Measurements from ENCODE around the gene NUP214.
A peak's percentile ranks its signal among the peaks of the same experiment; 100 is the strongest.

The NUP214 gene

DNA sequence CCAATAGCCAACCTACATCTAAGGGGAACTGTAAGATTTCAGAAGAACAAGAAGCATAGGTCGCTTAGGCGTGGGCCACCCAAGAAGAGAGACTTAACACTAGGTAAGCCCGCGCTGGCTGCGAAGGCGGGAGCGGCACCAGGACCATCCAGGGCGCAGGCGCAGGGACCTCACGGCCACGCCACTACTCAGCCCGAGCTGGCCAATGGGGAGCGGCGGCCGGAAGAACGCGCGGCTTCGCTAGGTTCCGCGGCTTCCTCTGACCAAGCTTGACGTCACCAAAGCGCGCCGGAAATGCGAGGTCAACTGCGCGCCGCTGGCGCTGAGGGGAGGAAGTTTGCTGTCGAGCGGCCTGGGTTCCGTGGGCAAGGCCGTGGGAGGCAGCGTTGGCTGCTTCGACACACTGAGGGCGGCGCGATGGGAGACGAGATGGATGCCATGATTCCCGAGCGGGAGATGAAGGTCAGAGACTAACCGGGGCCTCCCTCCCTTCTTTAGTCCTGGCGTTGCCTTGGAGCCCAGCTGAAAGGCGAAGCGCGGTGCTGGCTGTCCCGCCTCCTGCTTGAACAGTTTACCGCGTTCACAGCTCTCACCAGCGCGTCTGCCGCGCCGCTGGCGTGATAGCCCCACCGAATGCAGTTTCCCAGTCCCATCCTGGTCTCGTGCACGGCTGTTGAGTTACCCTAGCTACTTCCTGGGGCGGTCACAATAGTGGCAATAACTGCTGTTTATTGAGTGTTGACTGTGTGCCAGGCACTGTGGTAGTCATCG, at the start of gene NUP214:
Gene NUP214, plus strand, starts transcription at position 299 of the 771 bp plus-strand sequence. Its CDS starts 119 bp downstream, at position 418.
- peak; percentile 95 for DNase-seq (ENCODE audit: low read depth)

DNA sequence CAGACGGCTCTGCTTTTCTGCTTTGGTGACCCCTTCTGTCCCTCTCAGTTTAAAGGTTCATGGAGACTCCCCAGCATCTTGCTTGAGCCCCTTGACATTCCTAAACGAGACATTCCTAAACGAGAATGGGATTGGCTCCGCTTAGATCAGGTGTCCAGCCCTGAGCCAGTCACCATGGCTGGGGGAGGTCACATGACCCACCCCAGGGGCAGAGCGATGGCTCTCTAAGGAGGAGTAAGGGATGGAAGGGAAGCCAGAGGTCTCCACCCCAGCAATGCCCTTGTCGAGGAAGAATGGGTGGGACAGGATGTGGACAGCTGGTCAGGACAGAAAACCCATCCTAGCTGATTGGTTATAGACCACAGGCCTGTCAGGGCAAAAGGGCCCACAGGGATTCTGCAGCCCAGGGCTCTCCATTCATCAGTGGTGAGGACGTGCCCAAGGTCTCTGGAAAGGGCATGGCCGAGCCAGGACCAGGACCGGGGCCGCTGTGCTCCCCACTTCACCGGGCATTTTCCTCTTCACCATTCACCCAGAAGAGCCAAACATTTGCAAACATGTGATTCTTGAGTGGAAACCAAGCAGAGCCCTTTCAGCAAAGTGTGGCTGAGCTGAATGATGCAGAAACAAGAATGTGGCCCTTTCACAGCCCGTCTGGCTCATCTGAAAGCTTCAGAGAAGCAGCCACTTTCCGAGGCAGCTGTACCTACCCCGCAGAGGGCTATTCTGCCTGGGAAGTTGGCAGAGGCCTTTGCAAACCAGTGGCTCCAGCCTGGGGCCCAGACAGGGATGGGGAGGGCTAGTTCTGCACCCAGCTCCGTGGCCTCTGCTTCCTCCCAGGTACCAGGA, 48.8 kb upstream of the NUP214 start:
- DNase-seq (ENCODE audit: low read depth), result no peak

DNA sequence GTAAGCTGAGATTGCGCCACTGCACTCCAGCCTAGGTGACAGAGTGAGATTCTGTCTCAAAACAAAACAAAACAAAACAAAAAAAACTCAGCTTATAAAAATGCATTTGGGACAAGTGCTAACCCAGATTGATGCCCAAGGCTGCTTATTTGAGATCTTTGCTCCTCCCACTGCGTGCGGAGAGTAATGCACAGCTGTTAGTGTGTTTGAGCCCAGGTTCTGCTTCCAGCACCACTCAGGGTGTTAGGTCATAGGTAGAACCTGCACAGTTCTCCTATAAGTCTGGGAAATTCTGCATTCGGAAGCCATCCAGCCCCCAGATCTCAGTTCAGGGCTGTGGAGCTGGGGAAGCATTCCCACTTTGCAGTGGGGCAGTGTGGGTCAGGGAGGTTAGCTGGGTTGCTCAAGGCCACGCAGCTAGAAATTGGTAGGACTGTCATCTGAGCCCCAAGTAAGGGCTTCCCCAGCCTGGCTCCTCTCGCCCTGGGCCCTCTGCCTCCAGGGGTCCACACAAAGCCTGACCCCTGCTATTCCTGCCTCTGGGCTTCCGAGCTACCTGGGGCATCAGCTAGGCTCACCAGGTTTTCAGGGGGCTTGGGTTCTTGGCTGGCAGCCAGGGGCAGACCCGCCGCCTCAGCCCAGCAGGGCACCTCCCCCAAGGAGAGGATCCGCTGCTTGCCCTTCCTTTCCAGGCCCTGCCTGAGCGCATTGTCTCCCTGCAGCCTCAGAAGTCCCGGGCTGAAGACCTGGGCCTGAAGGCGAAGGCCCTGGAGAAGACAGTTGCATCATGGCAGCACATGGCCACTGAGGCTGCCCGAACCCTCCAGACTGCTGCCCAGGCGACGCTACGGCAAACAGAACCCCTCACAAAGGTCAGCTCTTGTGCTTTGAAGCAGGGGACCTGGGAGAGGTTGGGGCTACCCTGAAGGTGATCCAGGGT, 46.7 kb upstream of the NUP214 start:
- DNase-seq (ENCODE audit: low read depth), result no peak

DNA sequence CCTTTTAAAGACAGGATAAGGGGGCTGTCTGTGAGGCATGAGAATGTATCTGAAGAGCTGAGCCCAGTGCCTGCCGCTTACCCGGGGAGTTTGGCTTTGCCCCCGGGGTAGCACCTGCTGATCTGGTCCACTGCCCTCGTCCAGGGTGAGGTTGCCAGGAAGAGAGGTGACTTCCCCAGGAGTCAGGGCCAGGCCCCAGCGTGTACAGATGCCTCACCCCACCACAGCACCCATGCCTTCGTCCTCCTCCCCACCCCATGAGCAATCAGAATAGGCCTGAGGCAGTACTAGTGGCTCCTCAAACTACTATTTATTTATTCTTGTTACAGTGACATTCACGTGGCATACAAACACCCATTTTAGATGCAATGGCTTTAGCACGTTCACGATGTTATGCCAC, 44.8 kb upstream of the NUP214 start:
- DNase-seq (ENCODE audit: low read depth), result no peak

DNA sequence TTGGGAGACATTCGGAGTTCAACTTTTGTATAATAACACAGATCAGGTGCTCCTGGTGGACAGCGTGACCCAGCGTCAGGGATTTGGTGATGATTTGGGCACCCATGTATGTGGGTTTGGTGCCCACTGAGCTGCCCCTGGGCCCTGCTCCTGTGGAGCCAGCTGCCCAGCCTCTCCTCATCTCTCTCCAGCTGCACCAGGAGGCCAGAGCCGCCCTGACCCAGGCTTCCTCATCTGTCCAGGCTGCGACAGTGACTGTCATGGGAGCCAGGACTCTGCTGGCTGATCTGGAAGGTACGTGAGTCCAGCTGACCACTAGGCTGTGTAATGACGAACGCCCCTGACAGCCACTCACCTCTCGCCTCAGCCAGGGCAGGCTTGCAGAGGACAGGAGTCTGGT, 43.5 kb upstream of the NUP214 start:
- no peak for DNase-seq (ENCODE audit: low read depth)

DNA sequence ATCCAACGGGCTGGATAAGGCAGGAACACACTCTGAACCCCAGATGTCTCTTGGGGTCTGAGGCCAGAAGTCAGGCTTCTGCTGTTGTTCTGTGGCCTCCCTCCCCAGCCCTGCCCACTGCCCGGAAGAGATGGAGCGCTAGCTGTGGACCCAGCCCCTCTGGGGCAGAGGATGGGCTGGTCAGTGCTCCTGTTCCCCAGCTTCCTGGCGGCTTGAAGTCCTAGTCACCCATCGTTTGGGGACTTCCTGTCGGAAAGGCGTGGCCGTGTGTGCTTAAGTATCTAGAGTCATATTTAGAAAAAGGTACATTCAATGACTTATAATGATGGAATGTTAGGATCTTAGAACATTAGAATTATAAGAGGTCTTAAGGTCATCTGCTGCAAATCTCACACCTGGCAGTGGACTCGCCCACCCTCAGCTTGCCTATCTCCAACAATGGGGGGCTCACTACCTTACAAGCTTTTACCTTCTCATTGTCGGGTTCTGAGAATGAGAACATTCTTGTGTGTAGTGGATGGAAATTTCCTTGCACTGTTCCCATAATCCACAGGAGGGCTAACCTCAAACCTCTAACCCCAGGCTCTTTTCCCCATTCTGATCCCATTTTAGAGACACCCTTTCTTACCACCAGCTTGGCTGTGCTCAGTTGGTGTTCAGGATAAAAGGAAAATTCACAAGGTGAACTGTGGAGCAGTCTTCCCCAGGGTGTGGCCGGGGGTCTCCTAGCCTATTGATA, 42.4 kb upstream of the NUP214 start:
- DNase-seq (ENCODE audit: low read depth), result no peak

DNA sequence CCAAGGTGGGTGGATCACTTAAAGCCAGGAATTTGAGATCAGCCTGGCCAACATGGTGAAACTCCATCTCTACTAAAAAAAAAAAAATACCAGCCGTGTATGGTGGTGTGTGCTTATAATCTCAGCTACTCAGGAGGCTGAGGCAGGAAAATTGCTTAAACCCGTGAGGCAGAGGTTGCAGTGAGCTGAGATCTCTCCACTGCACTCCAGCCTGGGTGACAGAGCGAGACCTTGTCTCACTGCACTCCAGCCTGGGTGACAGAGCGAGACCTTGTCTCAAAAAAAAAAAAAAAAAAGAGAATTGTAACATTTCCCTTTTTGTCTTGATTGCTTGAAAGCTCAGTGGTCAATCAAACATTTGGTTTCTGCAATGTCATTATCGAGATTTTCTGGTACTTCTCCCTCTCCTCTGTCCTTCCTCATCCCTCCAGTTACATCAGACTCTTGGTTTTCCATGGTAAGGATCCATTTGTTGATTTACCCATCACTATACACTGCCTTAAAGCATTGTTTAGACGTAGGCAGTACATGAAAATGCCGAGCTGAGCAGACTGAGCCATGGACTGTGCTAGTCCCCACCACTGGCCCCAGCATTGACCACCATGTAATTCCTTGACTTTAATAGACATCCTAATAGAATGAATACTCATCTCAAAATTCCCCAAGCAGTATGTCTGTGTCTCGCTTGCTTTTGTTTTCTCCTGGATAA, 40.6 kb upstream of the NUP214 start:
- no peak for DNase-seq (ENCODE audit: low read depth)

DNA sequence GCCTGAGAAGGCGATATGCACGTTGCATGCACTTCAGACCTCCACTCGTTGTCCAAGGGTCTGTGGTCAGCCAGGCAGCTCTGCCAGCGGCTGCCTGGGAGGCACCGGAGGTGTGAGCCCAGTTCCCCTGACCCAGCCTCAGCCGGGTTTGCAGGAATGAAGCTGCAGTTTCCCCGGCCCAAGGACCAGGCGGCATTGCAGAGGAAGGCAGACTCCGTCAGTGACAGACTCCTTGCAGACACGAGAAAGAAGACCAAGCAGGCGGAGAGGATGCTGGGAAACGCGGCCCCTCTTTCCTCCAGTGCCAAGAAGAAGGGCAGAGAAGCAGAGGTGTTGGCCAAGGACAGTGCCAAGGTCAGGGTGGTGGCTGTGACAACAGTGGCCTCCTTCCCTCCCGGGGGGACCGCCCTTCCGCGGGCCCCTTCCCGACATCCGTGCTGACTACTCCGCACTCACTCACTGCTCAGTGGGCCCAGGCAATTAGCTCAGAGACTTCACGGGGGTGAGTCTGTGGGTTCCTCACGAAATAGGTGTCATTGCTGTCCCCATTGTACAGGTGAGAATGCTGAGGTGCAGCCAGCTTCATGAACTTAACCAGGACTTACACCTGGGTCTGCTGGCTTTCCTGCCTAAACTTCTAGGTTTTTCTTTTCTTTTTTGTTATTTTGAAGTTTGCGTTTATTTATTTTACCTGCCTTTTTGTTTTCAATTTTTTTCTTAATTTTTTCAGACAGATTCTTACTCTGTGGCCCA, 39.8 kb upstream of the NUP214 start:
- DNase-seq (ENCODE audit: low read depth), result no peak

DNA sequence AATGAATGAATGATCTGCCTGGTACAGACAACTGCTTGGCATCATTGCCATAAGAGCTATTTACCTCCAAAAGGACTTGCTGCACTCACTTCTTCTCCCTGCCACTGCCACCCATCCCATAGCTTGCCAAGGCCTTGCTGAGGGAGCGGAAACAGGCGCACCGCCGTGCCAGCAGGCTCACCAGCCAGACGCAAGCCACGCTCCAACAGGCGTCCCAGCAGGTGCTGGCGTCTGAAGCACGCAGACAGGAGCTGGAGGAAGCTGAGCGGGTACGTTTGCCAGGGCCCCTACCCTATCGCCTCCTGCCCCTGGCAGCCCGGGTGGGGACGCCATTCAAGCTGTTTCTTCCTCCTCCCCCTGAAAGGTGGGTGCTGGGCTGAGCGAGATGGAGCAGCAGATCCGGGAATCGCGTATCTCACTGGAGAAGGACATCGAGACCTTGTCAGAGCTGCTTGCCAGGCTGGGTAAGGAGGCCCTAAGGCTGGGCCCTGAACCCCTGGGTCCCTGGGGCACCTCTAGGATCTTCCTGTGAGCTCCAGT, 38.0 kb upstream of the NUP214 start:
- no peak for DNase-seq (ENCODE audit: low read depth)

DNA sequence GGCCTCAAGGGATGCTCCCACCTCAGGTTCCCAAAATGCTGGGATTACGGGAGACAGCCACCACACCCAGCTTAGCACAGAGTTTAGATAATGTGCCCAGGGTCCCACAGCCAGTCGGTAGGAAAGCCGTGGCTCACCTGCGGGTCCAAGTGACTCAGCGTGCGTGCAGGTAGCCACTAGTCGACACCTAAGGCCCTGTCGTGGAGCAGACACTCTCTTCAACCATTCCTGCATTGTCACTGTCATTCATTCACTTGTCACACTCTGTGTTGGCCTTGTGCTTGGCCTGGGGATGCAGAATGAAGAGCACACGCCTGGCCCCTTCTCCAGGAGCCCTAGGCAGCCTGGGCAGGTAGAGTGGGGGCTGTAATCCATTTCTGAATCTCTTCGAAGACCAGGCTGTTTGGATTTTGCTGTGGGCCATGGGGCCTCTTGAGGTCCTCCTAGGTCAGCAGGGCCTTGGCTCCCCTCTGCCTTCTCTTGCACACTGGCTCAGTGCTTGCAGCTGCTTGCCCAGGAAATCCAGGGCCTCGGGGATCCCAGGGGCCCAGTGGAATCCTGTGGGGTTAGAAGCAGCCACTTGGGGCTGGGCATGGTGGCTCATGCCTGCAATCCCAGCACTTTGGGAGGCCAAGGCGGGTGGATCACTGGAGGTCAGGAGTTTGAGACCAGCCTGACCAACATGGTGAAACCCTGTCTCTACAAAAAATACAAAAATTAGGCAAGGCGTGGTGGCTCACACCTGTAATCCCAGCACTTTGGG, 35.2 kb upstream of the NUP214 start:
- no peak for DNase-seq (ENCODE audit: low read depth)

DNA sequence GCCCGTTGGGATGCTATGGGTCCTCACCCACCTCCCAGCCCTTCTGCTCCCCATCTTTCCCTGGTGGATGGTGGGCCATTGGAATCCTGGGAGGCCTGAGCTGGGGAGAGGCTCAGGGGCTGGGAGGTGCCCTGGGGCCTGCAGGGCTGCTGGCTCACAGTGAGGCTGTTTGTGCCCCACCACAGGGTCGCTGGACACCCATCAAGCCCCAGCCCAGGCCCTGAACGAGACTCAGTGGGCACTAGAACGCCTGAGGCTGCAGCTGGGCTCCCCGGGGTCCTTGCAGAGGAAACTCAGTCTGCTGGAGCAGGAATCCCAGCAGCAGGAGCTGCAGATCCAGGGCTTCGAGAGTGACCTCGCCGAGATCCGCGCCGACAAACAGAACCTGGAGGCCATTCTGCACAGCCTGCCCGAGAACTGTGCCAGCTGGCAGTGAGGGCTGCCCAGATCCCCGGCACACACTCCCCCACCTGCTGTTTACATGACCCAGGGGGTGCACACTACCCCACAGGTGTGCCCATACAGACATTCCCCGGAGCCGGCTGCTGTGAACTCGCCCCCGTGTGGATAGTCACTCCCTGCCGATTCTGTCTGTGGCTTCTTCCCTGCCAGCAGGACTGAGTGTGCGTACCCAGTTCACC, 33.9 kb upstream of the NUP214 start:
- no peak for DNase-seq (ENCODE audit: low read depth)

DNA sequence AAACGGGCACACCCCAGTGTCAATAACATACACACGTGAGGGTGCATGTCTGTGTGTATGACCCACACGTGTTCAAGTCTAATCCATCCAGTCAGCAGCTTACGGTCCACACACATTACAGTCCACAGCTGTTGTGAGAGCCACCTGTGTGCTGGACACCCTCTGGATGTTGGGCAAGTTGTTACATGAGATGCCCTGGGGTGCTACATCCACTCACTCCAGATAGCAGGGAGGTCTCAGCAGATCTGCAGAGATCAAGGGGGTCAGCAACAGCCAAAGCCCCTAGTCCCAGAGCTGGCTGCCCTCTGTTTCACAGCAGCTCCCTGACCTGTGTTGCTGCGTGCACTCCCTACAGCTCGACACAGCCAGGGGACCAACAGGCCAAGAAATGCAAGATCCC, 33.4 kb upstream of the NUP214 start:
- no peak for DNase-seq (ENCODE audit: low read depth)

DNA sequence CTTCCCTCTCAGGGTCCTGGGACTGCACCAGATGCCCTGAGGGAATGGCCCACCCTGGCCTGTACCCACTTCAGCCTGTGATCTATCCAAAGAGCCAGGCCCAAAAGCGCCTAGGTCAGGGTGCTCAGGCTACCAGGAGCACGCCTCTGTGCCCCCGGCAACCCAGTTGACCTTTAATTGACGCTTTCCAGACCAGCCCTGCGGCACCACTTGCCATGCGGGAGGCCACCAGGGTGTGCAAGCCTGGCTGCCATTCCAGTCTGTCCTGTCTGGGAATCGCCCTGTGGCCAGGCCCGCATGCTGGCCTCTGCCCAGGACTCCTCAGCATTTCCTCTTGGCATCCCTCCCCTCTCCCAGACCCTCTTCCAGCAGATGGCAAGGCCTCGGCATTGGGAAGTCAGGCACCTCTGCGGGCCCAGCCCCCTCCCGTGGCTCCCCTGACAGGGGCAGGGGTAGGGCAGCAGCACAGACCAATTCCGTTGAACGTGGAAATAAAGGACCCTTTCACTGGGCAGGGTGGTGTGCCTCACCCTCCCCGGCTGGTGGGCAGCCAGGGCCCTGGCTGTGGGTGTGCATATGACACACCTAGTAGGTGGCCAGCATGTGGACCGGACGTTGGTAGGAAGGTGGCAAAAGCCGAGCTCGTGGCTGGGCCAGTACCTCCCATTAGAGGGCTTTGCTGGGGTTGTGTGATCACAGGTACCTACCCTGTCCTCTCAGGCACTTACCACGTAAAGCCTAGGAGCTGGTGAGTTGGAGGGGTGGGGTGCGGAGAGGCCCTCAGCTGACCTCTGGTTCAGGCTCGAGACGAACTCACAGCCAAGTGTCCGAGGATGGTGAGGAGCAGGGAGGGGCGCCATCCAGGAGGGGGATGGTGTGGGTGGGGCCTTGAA, 32.6 kb upstream of the NUP214 start:
- DNase-seq (ENCODE audit: low read depth), result no peak

DNA sequence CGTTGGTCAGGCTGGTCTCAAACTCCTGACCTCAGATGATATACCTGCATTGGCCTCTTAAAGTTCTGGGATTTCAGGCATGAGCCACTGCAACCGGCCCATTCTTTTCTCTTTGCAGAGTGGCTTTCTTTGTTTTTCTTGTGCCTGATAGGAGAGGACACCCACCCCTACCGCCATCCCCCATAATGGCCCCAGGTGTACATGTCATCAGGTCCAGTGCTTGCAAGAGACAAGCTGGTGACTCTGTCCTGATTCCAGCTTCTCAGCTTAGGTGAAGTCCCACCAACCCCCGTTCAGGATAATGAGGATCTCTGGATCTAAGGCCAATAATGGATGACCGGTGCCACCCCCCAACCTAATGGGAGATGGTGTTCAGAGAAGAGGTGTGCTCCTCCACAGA, 31.4 kb upstream of the NUP214 start:
- no peak for DNase-seq (ENCODE audit: low read depth)

DNA sequence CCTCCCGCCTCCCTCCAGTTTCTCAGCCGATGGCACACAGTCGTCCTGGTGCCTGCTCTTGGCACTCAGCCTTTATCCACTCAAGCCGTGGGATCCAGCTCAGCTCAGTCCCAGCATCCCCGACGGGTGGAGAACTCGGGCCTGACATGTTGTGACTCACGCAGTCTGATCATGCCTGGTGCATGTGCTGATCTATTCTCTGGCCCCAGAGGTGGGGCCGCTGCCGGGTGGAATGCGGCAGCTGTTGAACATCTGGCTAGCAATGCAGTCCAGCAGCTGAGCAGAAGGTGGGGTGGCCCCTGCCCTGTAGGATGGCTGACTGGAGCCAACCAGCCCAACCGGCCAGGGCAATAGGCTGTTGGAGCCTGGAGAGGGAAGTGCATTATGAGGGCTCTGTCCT, 30.8 kb upstream of the NUP214 start:
- peak; percentile 46 for DNase-seq (ENCODE audit: low read depth)

DNA sequence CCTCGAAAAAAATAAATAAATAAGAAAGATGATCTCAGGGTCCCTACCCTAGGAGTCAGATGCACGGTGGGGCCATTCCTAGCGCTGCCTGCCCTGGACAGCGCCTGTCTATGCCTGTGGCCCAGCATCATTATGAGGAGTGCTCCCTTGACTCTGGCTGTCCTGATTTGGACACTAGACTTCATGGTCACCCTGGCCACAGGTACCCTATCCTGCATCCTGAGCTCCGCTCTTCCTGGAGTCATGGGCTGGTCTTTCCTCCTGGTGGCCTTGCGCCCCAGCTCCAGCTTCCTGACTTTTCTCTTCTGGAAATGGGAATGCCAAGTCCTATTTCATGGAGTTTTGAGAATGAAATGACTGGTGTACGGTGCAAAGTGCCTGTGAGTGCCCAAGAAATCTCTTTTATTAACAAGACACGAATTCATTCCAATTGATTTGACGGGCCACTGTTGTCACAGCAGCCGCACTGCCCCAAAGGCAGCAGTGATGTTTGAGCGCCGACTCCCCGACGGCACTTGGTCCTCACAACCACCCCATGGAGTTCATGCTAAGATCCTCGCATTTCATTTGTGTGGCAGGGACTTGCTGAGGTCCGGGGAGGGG, 29.6 kb upstream of the NUP214 start:
- DNase-seq (ENCODE audit: low read depth), result no peak
